AG10803 (cell line): ENCODE results near the gene TMEM37.
"Not testable (repeated sequence)": the region's sequence is repeated elsewhere in the genome, so short reads cannot be mapped to it uniquely, and the experiment has no call there.

ENCODE experiments used
- DNase-seq: peaks from one replicate; pipeline ENCODE4 v3.0.0; 2010; ENCODE audit warnings: low read depth
- H3K4me3 ChIP-seq: 2 replicates; pipeline ENCODE4 v1.5.1; 2011; ENCODE audit warnings: mild to moderate bottlenecking, low read length, control low read depth
- TF ChIP-seq, protein P1 (sequence below): conservative IDR thresholded peaks from 2 replicates; pipeline ENCODE4 v1.5.1; 2011; ENCODE audit warnings: mild to moderate bottlenecking, low read length, control low read depth, inconsistent platforms

The TMEM37 gene

DNA sequence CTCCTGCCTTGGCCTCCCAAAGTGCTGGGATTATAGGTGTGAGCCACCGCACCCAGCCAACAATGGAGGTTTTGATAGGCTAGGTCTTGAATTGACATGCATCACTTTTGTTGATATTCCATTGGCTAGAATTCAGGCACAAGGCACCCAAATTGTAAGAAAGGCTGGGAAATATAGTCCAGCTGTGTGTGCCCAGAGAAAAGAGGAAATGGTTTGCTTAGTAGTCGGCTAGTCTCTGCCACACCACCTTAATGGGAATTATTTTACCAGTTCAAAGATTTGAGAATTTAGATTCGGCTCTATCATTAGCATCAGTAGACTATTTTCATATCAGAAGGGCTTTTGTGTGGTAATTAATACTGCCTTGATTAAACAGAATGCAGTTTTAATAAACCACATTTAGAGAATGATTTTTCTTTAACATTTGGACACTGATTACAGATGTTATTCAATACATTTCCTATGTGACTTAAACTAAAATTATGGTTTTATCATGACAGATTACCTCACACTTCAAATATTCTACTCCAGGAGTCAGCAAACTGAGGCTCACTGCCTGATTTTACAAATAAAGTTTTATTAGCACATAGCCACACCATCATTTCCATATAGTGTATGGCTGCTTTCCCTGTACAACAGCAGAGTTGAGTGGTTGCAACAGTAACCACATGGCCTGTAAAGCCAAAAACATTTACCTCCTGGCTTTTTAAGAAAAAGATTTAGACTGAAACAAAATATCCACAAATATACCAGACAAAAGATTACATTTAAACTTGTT lies 37.5 kb upstream of the TMEM37 start:
- TF ChIP-seq, protein P1, sequence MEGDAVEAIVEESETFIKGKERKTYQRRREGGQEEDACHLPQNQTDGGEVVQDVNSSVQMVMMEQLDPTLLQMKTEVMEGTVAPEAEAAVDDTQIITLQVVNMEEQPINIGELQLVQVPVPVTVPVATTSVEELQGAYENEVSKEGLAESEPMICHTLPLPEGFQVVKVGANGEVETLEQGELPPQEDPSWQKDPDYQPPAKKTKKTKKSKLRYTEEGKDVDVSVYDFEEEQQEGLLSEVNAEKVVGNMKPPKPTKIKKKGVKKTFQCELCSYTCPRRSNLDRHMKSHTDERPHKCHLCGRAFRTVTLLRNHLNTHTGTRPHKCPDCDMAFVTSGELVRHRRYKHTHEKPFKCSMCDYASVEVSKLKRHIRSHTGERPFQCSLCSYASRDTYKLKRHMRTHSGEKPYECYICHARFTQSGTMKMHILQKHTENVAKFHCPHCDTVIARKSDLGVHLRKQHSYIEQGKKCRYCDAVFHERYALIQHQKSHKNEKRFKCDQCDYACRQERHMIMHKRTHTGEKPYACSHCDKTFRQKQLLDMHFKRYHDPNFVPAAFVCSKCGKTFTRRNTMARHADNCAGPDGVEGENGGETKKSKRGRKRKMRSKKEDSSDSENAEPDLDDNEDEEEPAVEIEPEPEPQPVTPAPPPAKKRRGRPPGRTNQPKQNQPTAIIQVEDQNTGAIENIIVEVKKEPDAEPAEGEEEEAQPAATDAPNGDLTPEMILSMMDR: no peak
- H3K4me3 ChIP-seq: no peak overlapping the region
- DNase-seq: no peak

DNA sequence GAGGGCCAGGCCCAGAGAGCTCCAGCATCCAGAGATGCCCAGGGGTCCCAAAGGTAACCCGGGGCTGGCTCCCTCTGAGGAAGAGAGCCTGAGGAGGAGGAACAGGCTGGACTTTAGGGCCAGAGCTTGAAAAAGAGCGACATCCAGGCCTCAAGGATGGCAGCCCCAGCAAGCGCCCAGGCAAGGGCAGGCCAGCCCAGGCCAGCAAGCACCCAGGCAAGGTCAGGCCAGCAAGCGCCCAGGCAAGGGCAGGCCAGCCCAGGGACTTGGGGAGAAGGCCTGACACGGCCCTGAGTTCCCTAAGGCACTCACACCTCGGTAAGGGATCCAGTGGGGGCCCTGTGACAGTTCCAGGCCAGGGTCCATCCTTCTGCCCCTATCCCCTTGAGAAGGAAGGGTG lies 34.5 kb upstream of the TMEM37 start:
- no peak overlapping the region for H3K4me3 ChIP-seq
- DNase-seq: no peak
- TF ChIP-seq, protein P1: no peak

DNA sequence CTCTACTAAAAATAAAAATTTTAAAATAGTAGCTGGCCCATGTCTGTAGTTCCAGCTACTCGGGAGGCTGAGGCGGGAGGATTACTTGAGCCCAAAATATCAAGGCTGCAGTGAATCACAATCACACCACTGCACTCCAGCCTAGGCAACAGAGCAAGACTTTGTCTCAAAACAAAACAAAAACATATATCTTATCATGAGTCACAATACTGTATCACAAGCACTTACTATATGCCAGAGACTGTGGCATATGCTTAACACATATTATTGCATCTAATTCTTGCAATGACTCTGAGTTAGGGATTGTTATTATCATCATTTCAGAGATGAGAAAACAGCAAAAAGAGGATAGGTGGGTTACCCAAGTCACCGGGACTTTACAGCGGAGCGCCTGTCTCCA lies 29.5 kb upstream of the TMEM37 start:
- TF ChIP-seq, protein P1: no peak
- H3K4me3 ChIP-seq: no peak overlapping the region
- DNase-seq: no peak

DNA sequence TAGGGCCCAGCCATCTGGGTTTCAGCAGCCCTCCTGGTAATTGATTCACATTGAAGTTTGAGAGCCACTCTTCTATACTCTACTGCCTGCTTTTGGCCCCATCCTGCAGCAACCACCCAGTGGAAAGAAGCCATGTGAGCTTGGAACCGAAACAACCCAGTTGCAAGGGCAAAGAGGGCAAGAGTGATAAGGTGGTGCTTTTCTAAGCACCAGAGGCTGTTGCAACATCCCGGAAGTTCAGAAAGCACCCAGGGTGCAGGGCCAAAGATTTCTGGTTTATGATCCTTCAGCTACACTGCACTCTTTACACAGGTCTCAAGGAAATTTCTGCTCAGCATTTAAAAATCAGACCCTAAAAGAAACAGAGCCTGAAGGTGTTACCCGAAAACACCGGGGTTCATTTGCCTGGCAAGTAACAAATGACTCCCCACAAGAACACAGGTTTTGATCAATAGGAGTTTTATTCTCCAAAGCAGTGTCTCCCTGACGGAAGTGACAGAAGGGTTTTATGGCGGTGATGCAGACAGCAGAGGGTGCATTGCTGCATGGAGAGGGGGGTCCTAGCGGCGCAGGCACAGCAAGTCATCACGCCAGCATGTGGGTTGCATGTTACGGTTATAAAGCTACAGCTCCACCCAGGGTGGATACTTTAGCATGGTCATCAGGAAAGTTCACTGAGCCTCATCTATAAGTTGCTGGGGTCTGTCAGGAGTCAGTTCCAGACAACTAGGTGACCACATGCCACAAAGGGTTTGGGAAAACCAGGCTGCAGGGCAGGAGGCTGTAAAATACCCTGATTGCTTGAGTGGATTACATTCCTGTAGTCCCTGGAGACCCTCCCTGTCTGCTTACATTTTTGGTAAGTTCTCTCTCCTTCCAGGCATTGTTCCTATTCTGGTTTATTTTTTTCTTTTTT lies 28.8 kb upstream of the TMEM37 start:
- TF ChIP-seq, protein P1: no peak
- H3K4me3 ChIP-seq: no peak overlapping the region
- DNase-seq: no peak

DNA sequence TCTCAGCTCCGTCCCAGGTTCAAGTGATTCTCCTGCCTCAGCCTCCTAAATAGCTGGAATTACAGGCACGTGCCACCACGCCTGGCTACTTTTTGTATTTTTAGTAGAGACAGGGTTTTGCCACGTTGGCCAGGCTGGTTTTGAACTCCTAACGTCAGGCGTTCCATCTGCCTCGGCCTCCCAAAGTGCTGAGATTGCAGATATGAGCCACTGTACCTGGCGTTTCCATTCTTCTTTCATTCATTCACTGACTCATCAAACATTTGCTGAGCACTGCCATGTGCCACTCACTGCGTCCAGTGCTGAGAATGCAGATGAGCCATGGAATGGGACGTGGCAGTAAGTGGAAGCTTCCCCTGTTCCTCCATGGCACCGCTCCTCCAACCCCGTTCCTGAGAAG lies 28.0 kb upstream of the TMEM37 start:
- not testable (repeated sequence) for H3K4me3 ChIP-seq, DNase-seq

DNA sequence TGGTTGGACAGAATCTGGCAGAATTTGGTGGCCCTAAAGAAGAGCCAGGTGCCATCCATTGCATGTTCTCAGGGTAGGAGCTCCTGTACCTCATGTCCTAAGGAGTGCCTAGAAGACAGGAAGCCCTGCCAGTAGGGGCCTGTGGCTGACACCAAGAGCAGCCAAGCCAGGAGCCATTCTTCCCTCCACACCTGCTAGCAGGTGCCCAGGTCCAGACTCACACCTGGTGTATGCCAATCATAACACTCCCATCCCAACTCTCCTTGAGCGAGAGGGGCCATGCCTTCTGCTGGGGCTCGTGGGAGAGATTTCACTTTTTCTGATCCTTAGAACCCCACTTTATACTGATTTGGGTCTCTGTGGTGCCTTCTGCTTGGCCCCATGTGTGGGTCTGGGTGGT lies 26.5 kb upstream of the TMEM37 start:
- DNase-seq: no peak
- H3K4me3 ChIP-seq: no peak overlapping the region
- TF ChIP-seq, protein P1: no peak

DNA sequence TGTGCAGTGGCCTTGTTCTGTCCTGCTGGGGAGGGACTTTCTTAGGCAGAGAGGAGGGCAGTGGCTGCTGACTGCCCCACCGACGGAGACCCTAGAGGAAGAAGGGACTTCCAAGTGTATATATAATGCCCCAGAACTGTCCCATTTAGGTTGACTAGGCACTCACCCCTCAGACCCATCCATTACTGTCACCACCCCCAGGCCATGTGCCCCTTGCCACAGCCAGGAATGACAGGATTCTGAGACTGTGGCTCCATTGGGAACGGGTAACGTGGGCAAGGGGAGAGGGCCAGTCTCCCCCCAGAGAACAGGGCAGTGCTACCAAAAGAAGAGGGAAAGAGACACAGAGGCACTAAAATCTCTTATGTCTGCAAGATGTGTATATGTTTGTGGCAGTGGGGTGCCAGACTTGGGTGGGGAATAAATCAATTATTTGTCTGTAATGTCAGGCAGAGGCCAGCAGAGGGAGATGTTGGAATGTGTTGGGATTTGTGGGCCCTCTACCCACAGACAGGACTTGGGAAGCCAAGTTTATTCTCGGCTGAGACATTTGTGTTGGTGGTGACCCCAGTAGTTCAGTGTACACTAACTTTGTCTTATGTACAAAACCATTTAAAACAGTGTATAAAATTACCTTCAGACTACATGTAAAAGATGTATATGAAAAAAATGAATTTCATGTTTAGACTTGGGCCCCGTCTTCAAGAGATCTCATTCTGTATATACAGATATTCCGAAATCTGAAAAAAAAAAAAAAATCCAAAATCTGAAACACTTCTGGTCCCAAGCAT lies 24.0 kb upstream of the TMEM37 start:
- TF ChIP-seq, protein P1: peak; percentile 84
- DNase-seq: peak; percentile 60
- H3K4me3 ChIP-seq: no peak overlapping the region
